MG63 (cell line): ENCODE data around the gene GGTLC3. TPM values are rescaled to one million over a fixed set of nuclear protein-coding genes. Genes with fewer than 3 reads are reported as not detected.
"Not testable (repeated sequence)": the region's sequence is repeated elsewhere in the genome, so short reads cannot be mapped to it uniquely, and the experiment has no call there.

Experiments used
- DNase-seq: peaks from one replicate; pipeline ENCODE4 v3.0.0-alpha.2; 2020
- H3K27me3 ChIP-seq: fragments of 250-450 bp; sonication (Bioruptor Pico); 2 replicates; pipeline ENCODE4 v1.5.1; 2020; ENCODE audit warnings: mild to moderate bottlenecking, moderate library complexity
- H3K36me3 ChIP-seq: fragments of 250-450 bp; sonication (Bioruptor Pico); 2 replicates; pipeline ENCODE4 v1.5.1; 2020; ENCODE audit warnings: mild to moderate bottlenecking, moderate library complexity
- H3K4me3 ChIP-seq: fragments of 250-450 bp; sonication (Bioruptor Pico); 2 replicates; pipeline ENCODE4 v1.5.1; 2020; ENCODE audit warnings: mild to moderate bottlenecking, moderate library complexity
- H3K9me3 ChIP-seq: fragments of 250-450 bp; sonication (Bioruptor Pico); 2 replicates; pipeline ENCODE4 v1.5.1; 2020; ENCODE audit warnings: mild to moderate bottlenecking, moderate library complexity
- total RNA-seq: library from RNA; depleted of rRNA; stranded (reverse); fragments of >200 nt; shearing (Covaris generic); gene quantifications from 2 replicates; pipeline ENCODE4 v1.2.3, GENCODE V29; 2014; ENCODE audit warnings: low replicate concordance; rRNA removed

The GGTLC3 gene
- total RNA-seq = not detected in 2 replicates

GRCh38 chr22:18518061-18518460 is at the start of gene GGTLC3:
GGTLC3 (minus strand) TSS chr22:18518161; CDS start chr22:18517897, 264 bp downstream.
- H3K4me3 ChIP-seq, H3K36me3 ChIP-seq, H3K9me3 ChIP-seq, H3K27me3 ChIP-seq, DNase-seq: not testable (repeated sequence)

GRCh38 chr22:18560099-18560974 is 42.4 kb upstream of the GGTLC3 start:
- H3K36me3 ChIP-seq, H3K9me3 ChIP-seq, H3K27me3 ChIP-seq, DNase-seq, H3K4me3 ChIP-seq: not testable (repeated sequence)

GRCh38 chr22:18558939-18559338 is 41.0 kb upstream of the GGTLC3 start:
- DNase-seq = peak; percentile 3
- H3K4me3 ChIP-seq, H3K36me3 ChIP-seq, H3K27me3 ChIP-seq, H3K9me3 ChIP-seq: not testable (repeated sequence)

DNA sequence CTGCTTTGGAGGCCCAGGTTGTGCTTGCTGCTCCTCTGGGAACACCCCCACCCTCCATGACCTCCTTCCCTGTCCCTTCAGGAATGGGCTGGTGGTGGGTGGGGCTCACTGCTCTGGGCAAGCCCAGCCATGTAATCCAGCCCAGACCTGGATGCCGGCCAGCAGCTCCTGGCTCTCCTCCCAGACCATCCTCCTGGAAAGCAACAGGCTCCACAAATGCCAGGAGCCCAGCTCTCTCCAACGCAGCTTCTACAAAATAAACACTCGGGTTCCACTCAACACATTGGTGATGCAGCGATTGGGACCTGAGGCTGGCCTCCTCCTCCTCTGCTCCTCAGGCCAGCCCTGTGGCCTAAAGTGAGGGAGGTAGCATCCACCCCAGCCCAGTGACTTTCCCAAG is 40.6 kb upstream of the GGTLC3 start:
- not testable (repeated sequence) for H3K9me3 ChIP-seq

DNA sequence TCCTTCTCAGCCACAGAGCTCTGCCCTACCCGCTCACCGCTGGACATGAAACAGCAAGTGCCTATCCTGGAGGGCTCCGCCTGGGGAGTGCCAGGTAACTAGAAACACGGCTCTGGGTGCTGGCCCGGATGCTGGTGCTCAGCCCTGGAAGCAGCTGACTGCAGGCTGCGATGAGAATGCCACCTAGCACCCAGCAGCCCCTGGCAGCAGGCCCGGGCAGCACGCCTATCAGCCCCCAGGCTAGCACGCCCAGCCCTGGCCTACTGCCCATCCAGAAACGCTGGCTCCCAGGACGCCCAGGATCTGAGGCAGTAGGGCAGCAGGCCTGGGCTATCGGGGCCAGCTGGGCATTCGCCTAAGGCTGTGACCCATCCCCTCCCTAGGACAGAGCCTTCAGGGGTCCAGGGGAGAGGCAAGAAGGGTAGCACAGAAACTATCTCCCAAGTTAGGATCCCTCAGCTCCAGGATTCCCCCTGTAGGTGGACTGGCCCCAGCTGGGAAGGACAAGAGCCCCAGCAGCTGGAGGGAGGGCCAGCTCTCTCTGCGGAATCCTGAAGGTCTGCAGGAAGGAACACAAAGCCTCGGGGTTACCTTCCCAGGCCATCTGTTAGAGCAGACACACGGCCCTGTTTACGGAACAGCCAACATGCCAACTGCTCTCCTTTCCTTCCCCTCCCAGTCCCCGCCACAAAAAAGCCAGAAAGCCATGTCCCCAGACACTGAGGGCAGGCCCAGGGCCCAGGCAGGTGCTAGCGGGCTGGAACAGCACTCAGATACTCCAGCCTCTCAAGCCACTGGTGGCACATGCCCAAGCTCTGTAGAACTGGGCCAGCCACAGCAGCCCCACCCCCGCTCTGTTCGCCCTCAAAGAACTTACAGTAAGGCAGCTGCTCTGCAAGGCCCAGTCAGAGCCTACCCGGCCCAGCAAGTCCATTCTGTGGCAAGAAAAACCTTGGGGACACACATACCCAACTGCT is 36.6 kb upstream of the GGTLC3 start:
- peak; percentile 28 for DNase-seq
- not testable (repeated sequence) for H3K4me3 ChIP-seq, H3K27me3 ChIP-seq, H3K9me3 ChIP-seq, H3K36me3 ChIP-seq

More for the DNA sequence above, 40.6 kb upstream of the GGTLC3 start:
- H3K27me3 ChIP-seq, DNase-seq, H3K36me3 ChIP-seq, H3K4me3 ChIP-seq: not testable (repeated sequence)

GRCh38 chr22:18552839-18553597 is 35.1 kb upstream of the GGTLC3 start:
- H3K9me3 ChIP-seq, DNase-seq, H3K36me3 ChIP-seq, H3K27me3 ChIP-seq, H3K4me3 ChIP-seq: not testable (repeated sequence)

- not testable (repeated sequence) for H3K4me3 ChIP-seq, DNase-seq, H3K27me3 ChIP-seq, H3K36me3 ChIP-seq, H3K9me3 ChIP-seq
Observed at GRCh38 chr22:18551046-18551445, 33.1 kb upstream of the GGTLC3 start.

DNA sequence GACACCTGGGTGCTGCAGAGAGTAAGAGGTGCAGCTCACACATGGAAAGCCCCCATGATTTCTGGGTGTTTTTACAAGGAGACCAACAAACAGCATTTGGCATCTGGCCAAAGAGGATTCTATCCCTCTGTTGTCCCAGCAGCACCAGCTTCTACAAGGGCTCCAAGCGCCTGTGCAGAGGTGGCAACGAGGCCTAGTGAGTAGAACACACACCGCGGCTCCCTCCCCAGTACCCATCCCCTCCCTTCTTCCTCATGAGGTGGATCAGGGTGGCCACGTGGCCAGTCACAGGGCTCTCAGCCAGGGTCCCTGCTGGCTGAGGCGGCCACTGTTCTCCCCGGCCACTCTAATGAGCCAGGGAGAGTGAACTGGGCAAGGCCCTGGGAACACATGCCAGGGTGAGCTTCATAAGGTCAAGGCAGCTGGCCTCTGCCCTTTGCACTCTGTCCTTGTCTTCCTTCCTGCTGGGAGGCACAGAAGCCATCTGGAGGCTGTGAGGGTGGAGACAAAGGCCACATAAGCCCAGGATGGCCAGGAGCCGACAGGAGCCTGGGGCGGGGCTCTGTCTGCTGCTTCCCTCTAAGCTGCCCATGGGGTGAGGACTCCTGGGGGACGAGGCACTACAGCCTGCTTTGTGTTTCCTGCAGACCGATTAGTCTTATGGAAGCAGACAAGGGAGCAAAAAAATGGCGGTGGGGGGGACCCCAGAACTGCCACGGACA is 31.7 kb upstream of the GGTLC3 start:
- H3K36me3 ChIP-seq, H3K27me3 ChIP-seq, H3K9me3 ChIP-seq, DNase-seq, H3K4me3 ChIP-seq: not testable (repeated sequence)

DNA sequence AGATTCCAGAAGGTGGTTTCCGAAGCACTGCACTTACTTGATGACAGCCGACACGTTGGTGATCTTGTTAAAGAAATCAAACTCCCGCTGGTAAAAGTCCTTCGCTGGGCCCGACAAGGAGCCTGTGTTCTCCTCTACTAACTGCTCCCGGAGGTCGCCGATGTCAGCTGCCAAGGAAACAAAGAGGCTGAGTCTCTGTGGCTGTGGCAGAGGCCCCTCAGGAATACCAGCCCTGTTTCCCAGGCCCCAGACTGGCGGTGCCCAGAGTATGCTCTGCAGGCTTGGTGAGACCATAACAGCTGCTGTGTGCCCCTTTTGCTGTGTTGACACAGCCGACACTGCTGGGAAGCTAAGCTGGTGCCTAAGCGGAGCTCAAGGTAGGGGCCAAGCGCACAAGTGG is 26.7 kb upstream of the GGTLC3 start:
- not testable (repeated sequence) for H3K4me3 ChIP-seq, H3K27me3 ChIP-seq, DNase-seq, H3K9me3 ChIP-seq, H3K36me3 ChIP-seq

- H3K9me3 ChIP-seq, DNase-seq, H3K27me3 ChIP-seq, H3K4me3 ChIP-seq, H3K36me3 ChIP-seq: not testable (repeated sequence)
Observed at GRCh38 chr22:18543400-18543799, 25.4 kb upstream of the GGTLC3 start.

GRCh38 chr22:18539994-18540393 is 22.0 kb upstream of the GGTLC3 start:
- not testable (repeated sequence) for H3K36me3 ChIP-seq, H3K4me3 ChIP-seq, H3K9me3 ChIP-seq, DNase-seq, H3K27me3 ChIP-seq

GRCh38 chr22:18534315-18534714 is 16.4 kb upstream of the GGTLC3 start:
- H3K9me3 ChIP-seq, H3K27me3 ChIP-seq, H3K36me3 ChIP-seq, DNase-seq, H3K4me3 ChIP-seq: not testable (repeated sequence)

DNA sequence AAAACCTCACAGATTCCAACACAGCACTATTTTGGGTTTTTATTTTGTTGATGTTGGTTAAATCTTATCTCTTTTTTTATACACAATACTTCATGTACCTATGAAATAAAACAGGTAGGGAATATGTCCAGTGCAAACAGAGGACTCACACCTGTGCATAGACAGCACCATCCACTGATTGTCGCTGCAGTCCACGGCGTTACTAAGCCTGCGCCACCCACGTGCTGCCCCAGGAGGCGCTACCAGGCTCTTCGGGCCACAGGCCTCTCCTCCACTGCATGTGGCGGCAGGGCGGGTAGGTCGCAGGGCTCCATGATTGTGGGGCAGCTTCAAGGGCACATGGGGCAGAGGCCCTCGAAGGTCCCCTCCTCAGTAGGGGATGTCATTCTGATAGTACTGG is 15.7 kb upstream of the GGTLC3 start:
- H3K4me3 ChIP-seq, DNase-seq, H3K36me3 ChIP-seq, H3K9me3 ChIP-seq, H3K27me3 ChIP-seq: not testable (repeated sequence)

GRCh38 chr22:18529416-18530145 is 11.6 kb upstream of the GGTLC3 start:
- H3K36me3 ChIP-seq, H3K9me3 ChIP-seq, H3K27me3 ChIP-seq, H3K4me3 ChIP-seq, DNase-seq: not testable (repeated sequence)

DNA sequence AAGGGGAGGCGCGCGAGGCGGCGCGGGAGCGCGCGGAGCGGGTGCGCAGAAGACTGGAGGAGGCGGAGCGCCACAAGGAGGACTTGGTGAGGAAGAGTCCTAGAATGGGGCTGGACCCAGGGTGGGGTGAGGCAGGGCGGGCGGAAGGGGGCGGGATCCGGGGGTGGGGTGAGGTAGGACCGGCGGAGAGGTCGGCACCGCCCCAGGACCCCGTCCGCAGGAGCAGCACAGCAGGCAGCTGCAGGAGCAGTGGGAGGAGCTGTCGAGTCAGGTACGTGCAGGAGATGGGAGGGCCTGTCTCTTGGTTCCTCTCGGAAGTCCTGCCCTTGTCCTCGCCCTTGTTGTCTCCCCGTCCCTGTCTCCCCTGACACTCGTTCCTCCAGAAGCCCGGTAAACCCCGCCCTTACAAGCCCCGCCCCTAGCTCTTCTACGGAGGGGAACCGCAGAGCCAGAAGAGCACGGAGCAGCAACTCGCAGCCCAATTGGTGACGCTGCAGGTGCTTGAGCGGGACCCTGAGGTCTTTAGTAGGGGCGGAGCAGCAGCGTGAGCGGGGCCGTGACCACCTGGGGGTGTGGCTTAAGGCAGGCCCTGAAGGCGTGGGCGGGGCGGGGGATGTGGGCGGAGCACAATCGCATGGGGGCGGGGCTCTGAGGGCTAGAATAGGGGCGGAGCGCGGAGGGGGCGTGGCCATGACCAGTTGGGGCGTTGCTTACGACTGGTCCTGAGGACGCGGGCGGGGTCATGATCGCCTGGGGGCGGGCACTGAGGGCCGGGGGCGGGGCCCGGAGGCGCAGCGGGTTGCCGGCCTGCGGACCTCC is 10.8 kb upstream of the GGTLC3 start:
- not testable (repeated sequence) for H3K9me3 ChIP-seq, H3K36me3 ChIP-seq, H3K27me3 ChIP-seq
- peak overlapping the region; percentile 49 for H3K4me3 ChIP-seq
- DNase-seq = peak; percentile 85
